ENCODE data around the gene AUTS2. TPM values are rescaled to one million over a fixed set of nuclear protein-coding genes. Genes with fewer than 3 reads are reported as not detected.

Gene AUTS2
- polyA plus RNA-seq, 3 donors = 0.08 to 0.35 TPM; not detected in 1

- Histone ChIP-seq H3K36me3 (replicated peaks in 1 of 2; ENCODE audit: control insufficient read depth in 1 of 2, insufficient read depth in 2 of 2, low read length in 2 of 2) (no peaks in the 10 kb centered on the region), H3K9ac (ENCODE audit: insufficient read depth, low read length, poor library complexity, severe bottlenecking) (no peak overlapping the region), H3K27ac (ENCODE audit: low read depth in 1 of 2, low read length in 2 of 2) (no peak overlapping the region), H3K4me2 (replicated peaks; ENCODE audit: extremely low read depth, low read length, poor library complexity, severe bottlenecking) (no peak overlapping the region), H4K20me1 (ENCODE audit: insufficient read depth, low read length) (no peaks in the 10 kb centered on the region), H2AFZ (ENCODE audit: insufficient read depth, low read depth, low read length, poor library complexity, severe bottlenecking) (no peak overlapping the region), H3K27me3 (ENCODE audit: control insufficient read depth in 2 of 2, insufficient read depth in 2 of 2, low read length in 2 of 2) (no peaks in the 10 kb centered on the region), H3K9me3 (replicated peaks in 1 of 2; ENCODE audit: control insufficient read depth in 1 of 2, insufficient read depth in 1 of 2, low read length in 2 of 2) (no peaks in the 10 kb centered on the region), H3K79me2 (ENCODE audit: insufficient read depth, low read length) (no peaks in the 10 kb centered on the region), H3K4me1 (ENCODE audit: control insufficient read depth in 1 of 2, insufficient read depth in 2 of 2, low read length in 2 of 2) (no peaks in the 10 kb centered on the region), H3K4me3 (replicated peaks in 1 of 3; ENCODE audit: low read depth in 2 of 3, low read length in 3 of 3) (no peak overlapping the region)
- H3K9me3 Mint-ChIP-seq = peaks cover 0 to 2% (median 0%) of the 10 kb centered on the region in 7 donors
- H3K4me3 Mint-ChIP-seq = no peak overlapping the region
- no peak overlapping the region for H3K27ac Mint-ChIP-seq
- intact Hi-C loops (cut with micrococcal nuclease) = no loop called here
- TF ChIP-seq CTCF (IDR thresholded peaks at IDR 0.05) = no peak
- DNase-seq = no peak
- no peaks in the 10 kb centered on the region for H3K36me3 Mint-ChIP-seq
- peaks cover 5% of the 10 kb centered on the region for H3K4me1 Mint-ChIP-seq
- H3K27me3 Mint-ChIP-seq (ENCODE audit: low read depth in 3 of 3) = no peaks in the 10 kb centered on the region
- 96% methylated on average over 11 of the region's 12 CpGs for WGBS (ENCODE audit: insufficient coverage)
These were observed 1146.2 kb downstream of the AUTS2 start for GRCh38 chr7:70744492-70744891.

GRCh38 chr7:70749831-70750230, 1151.6 kb downstream of the AUTS2 start:
- Histone ChIP-seq H3K9me3 (replicated peaks in 1 of 2; ENCODE audit: control insufficient read depth in 1 of 2, insufficient read depth in 1 of 2, low read length in 2 of 2) (no peaks in the 10 kb centered on the region), H3K4me1 (ENCODE audit: control insufficient read depth in 1 of 2, insufficient read depth in 2 of 2, low read length in 2 of 2) (no peaks in the 10 kb centered on the region), H3K4me3 (replicated peaks in 1 of 3; ENCODE audit: low read depth in 2 of 3, low read length in 3 of 3) (no peak overlapping the region), H3K79me2 (ENCODE audit: insufficient read depth, low read length) (no peaks in the 10 kb centered on the region), H3K4me2 (replicated peaks; ENCODE audit: extremely low read depth, low read length, poor library complexity, severe bottlenecking) (no peak overlapping the region), H3K27me3 (ENCODE audit: control insufficient read depth in 2 of 2, insufficient read depth in 2 of 2, low read length in 2 of 2) (no peaks in the 10 kb centered on the region), H2AFZ (ENCODE audit: insufficient read depth, low read depth, low read length, poor library complexity, severe bottlenecking) (no peak overlapping the region), H3K9ac (ENCODE audit: insufficient read depth, low read length, poor library complexity, severe bottlenecking) (no peak overlapping the region), H3K36me3 (replicated peaks in 1 of 2; ENCODE audit: control insufficient read depth in 1 of 2, insufficient read depth in 2 of 2, low read length in 2 of 2) (no peaks in the 10 kb centered on the region), H4K20me1 (ENCODE audit: insufficient read depth, low read length) (no peaks in the 10 kb centered on the region), H3K27ac (ENCODE audit: low read depth in 1 of 2, low read length in 2 of 2) (no peak overlapping the region)
- peak overlapping the region in 2 of 7 donors; percentile 10 to 36 for H3K27ac Mint-ChIP-seq
- H3K27me3 Mint-ChIP-seq (ENCODE audit: low read depth in 3 of 3) = peaks cover 0 to 2% (median 0%) of the 10 kb centered on the region in 3 donors
- no peak for TF ChIP-seq CTCF (IDR thresholded peaks at IDR 0.05)
- H3K4me1 Mint-ChIP-seq = no peaks in the 10 kb centered on the region
- no peak for DNase-seq
- WGBS (ENCODE audit: insufficient coverage) = no CpG with 5 or more reads among the region's 1 CpG
- peaks cover 0 to 4% (median 2%) of the 10 kb centered on the region in 7 donors for H3K9me3 Mint-ChIP-seq
- intact Hi-C loops (cut with micrococcal nuclease) = no loop called here
- no peak overlapping the region for H3K4me3 Mint-ChIP-seq
- H3K36me3 Mint-ChIP-seq = no peaks in the 10 kb centered on the region

Data from CD14-positive monocyte (primary cell).